H9 (cell line): ENCODE results near the gene DUS1L. TPM values are rescaled to one million over a fixed set of nuclear protein-coding genes. Genes with fewer than 3 reads are reported as not detected.
A peak's percentile ranks its signal among the peaks of the same experiment; 100 is the strongest.

ENCODE experiments used
- DNase-seq: peaks from one replicate; pipeline ENCODE4 v3.0.0-alpha.2; 2017
- H2AFZ ChIP-seq: one replicate; pipeline ENCODE4 v1.6.1; 2013; ENCODE audit warnings: mild to moderate bottlenecking, low read length, control low read depth, moderate library complexity
- H2AK5ac ChIP-seq: 2 replicates; pipeline ENCODE4 v1.6.1; 2013; ENCODE audit warnings: low read length, control low read depth, mixed read lengths; ENCODE audit not compliant: insufficient read length
- H2BK120ac ChIP-seq: one replicate; pipeline ENCODE4 v1.6.1; 2013; ENCODE audit warnings: low read depth, mild to moderate bottlenecking, low read length, control low read depth, inconsistent platforms; ENCODE audit not compliant: poor library complexity, severe bottlenecking
- H2BK12ac ChIP-seq: 2 replicates; pipeline ENCODE4 v1.6.1; 2013; ENCODE audit warnings: low read length, control low read depth, mixed read lengths, low read depth; ENCODE audit not compliant: insufficient read length
- H2BK15ac ChIP-seq: 2 replicates; pipeline ENCODE4 v1.6.1; 2013; ENCODE audit warnings: low read depth, low read length, control low read depth
- H2BK20ac ChIP-seq: one replicate; pipeline ENCODE4 v1.6.1; 2013; ENCODE audit warnings: low read depth, mild to moderate bottlenecking, low read length, control low read depth, inconsistent platforms; ENCODE audit not compliant: poor library complexity, severe bottlenecking
- H2BK5ac ChIP-seq: 2 replicates; pipeline ENCODE4 v1.6.1; 2013; ENCODE audit warnings: low read length, control low read depth, mixed read lengths; ENCODE audit not compliant: insufficient read length
- H3K14ac ChIP-seq: 2 replicates; pipeline ENCODE4 v1.6.1; 2013; ENCODE audit warnings: low read length, control low read depth; ENCODE audit not compliant: insufficient read depth
- H3K18ac ChIP-seq: 2 replicates; pipeline ENCODE4 v1.6.1; 2013; ENCODE audit warnings: low read depth, mild to moderate bottlenecking, mixed read lengths, low read length, control low read depth; ENCODE audit not compliant: insufficient read length
- H3K23ac ChIP-seq: 2 replicates; pipeline ENCODE4 v1.6.1; 2013; ENCODE audit warnings: low read length, control low read depth, mixed read lengths, low read depth; ENCODE audit not compliant: insufficient read length
- H3K23me2 ChIP-seq: 2 replicates; pipeline ENCODE4 v1.6.1; 2013; ENCODE audit warnings: low read depth, mild to moderate bottlenecking, mixed read lengths, low read length, control low read depth; ENCODE audit not compliant: insufficient read length, poor library complexity, severe bottlenecking
- H3K27ac ChIP-seq: 2 replicates; pipeline ENCODE4 v1.5.1; 2013; ENCODE audit warnings: low read length, control low read depth, mixed read lengths, low read depth; ENCODE audit not compliant: insufficient read length
- H3K27me3 ChIP-seq: 2 replicates; pipeline ENCODE4 v1.6.1; 2013; ENCODE audit warnings: low read length, control low read depth, inconsistent platforms; ENCODE audit not compliant: insufficient read depth
- H3K4ac ChIP-seq: 2 replicates; pipeline ENCODE4 v1.6.1; 2013; ENCODE audit warnings: low read depth, mild to moderate bottlenecking, control low read depth, inconsistent platforms, low read length, moderate library complexity
- H3K4me1 ChIP-seq: 2 replicates; pipeline ENCODE4 v1.6.1; 2013; ENCODE audit warnings: low read length, control low read depth, inconsistent platforms; ENCODE audit not compliant: insufficient read depth
- H3K4me2 ChIP-seq: 2 replicates; pipeline ENCODE4 v1.6.1; 2013; ENCODE audit warnings: low read length, control low read depth, mixed read lengths; ENCODE audit not compliant: insufficient read length, insufficient read depth
- H3K56ac ChIP-seq: 2 replicates; pipeline ENCODE4 v1.6.1; 2013; ENCODE audit warnings: low read depth, mild to moderate bottlenecking, mixed read lengths, low read length, control low read depth; ENCODE audit not compliant: insufficient read length
- H3K79me1 ChIP-seq: 2 replicates; pipeline ENCODE4 v1.6.1; 2013; ENCODE audit warnings: low read depth, mild to moderate bottlenecking, moderate library complexity, low read length, control low read depth, inconsistent platforms; ENCODE audit not compliant: insufficient read depth, poor library complexity, severe bottlenecking
- H3K79me2 ChIP-seq: 2 replicates; pipeline ENCODE4 v1.6.1; 2013; ENCODE audit warnings: low read length, control low read depth, inconsistent platforms; ENCODE audit not compliant: insufficient read depth
- H3K9ac ChIP-seq: 2 replicates; pipeline ENCODE4 v1.6.1; 2013; ENCODE audit warnings: low read length, control low read depth, mixed read lengths; ENCODE audit not compliant: insufficient read length; ENCODE audit errors: extremely low read depth
- H3K9me3 ChIP-seq: one replicate; pipeline ENCODE4 v1.6.1; 2013; ENCODE audit warnings: low read depth, low read length, inconsistent platforms; ENCODE audit not compliant: control insufficient read depth
- H3T11ph ChIP-seq: one replicate; pipeline ENCODE4 v1.6.1; 2013; ENCODE audit warnings: mild to moderate bottlenecking, low read length, control low read depth, inconsistent platforms
- H4K20me1 ChIP-seq: one replicate; pipeline ENCODE4 v1.6.1; 2013; ENCODE audit not compliant: control insufficient read depth, insufficient read length, insufficient read depth
- H4K5ac ChIP-seq: 2 replicates; pipeline ENCODE4 v1.6.1; 2013; ENCODE audit warnings: low read depth, mild to moderate bottlenecking, mixed read lengths, low read length, control low read depth; ENCODE audit not compliant: insufficient read length
- H4K8ac ChIP-seq: replicated peaks from 2 replicates; pipeline ENCODE4 v1.6.1; 2013; ENCODE audit warnings: low read length, control low read depth, mixed read lengths, low read depth; ENCODE audit not compliant: insufficient read length
- H4K91ac ChIP-seq: 2 replicates; pipeline ENCODE4 v1.6.1; 2013; ENCODE audit warnings: low read depth, mild to moderate bottlenecking, moderate library complexity, mixed read lengths, low read length, control low read depth; ENCODE audit not compliant: insufficient read length
- H3K27ac Mint-ChIP-seq, 3 experiments: 2 replicates in 2 of 3; 3 replicates in 1 of 3; pipeline ENCODE4 v1.8.0; 2020 to 2021; ENCODE audit warnings: mixed read lengths in 3 of 3, mild to moderate bottlenecking in 1 of 3, moderate library complexity in 1 of 3
- H3K27me3 Mint-ChIP-seq: 2 replicates; pipeline ENCODE4 v1.8.0; 2021; ENCODE audit warnings: low read depth, mild to moderate bottlenecking, moderate library complexity, mixed read lengths
- H3K36me3 Mint-ChIP-seq, 3 experiments: 2 replicates in 2 of 3; 3 replicates in 1 of 3; pipeline ENCODE4 v1.8.0; 2020 to 2021; ENCODE audit warnings: low read depth in 3 of 3, mixed read lengths in 3 of 3; ENCODE audit not compliant: insufficient read depth in 1 of 3
- H3K4me1 Mint-ChIP-seq, 2 experiments: 2 replicates each; pipeline ENCODE4 v1.8.0; 2020; ENCODE audit warnings: mixed read lengths in 2 of 2
- H3K4me3 Mint-ChIP-seq, 2 experiments: 2 replicates in 1 of 2; 3 replicates in 1 of 2; pipeline ENCODE4 v1.8.0; 2020 to 2021; ENCODE audit warnings: mild to moderate bottlenecking in 2 of 2, mixed read lengths in 2 of 2, moderate library complexity in 1 of 2
- H3K9me3 Mint-ChIP-seq, 2 experiments: 2 replicates in 1 of 2; 3 replicates in 1 of 2; pipeline ENCODE4 v1.8.0; 2020; ENCODE audit warnings: mild to moderate bottlenecking in 2 of 2, mixed read lengths in 2 of 2, moderate library complexity in 1 of 2
- WGBS: extraction: QIAGEN DNeasy Blood & Tissue Kit; methylation state at CpG from one replicate; pipeline ENCODE4 v1.1.7; 2013; ENCODE audit warnings: missing lambda C conversion rate, low lambda C conversion rate, mixed read lengths; ENCODE audit not compliant: insufficient read length; ENCODE audit errors: extremely low coverage; 5-methylcytosine and 5-hydroxymethylcytosine counted together
- total RNA-seq: library from RNA; stranded (reverse); gene quantifications from 2 replicates; pipeline ENCODE4 v1.2.1, GENCODE V29; 2021
- TF ChIP-seq, protein P1 (sequence below): fragments of 200-600 bp; sonication (generic); conservative IDR thresholded peaks from 3 replicates; pipeline ENCODE4 v1.8.0; 2021; ENCODE audit warnings: antibody characterized with exemption, mild to moderate bottlenecking

Gene DUS1L
- total RNA-seq, 1 experiment from 2014 or later = 103 TPM

- H3K4me3 Mint-ChIP-seq = 0 out of 5 replicates have a peak overlapping the region, but pooled peaks of 1 of the 2 experiments have one; percentile 35
- peaks cover 37 to 72% of the 10 kb centered on the region in 2 experiments for H3K4me1 Mint-ChIP-seq
Observed at GRCh38 chr17:82105417-82105881, 39.8 kb upstream of the DUS1L start.

More at GRCh38 chr17:82105417-82105881, 39.8 kb upstream of the DUS1L start:
- H4K8ac ChIP-seq = no peak overlapping the region
- H3K23me2 ChIP-seq = no peaks in the 10 kb centered on the region
- H4K5ac ChIP-seq = no peak overlapping the region
- H3K4me1 ChIP-seq = no peaks in the 10 kb centered on the region; the same call in 1 of the 2 replicates
- TF ChIP-seq, protein P1, sequence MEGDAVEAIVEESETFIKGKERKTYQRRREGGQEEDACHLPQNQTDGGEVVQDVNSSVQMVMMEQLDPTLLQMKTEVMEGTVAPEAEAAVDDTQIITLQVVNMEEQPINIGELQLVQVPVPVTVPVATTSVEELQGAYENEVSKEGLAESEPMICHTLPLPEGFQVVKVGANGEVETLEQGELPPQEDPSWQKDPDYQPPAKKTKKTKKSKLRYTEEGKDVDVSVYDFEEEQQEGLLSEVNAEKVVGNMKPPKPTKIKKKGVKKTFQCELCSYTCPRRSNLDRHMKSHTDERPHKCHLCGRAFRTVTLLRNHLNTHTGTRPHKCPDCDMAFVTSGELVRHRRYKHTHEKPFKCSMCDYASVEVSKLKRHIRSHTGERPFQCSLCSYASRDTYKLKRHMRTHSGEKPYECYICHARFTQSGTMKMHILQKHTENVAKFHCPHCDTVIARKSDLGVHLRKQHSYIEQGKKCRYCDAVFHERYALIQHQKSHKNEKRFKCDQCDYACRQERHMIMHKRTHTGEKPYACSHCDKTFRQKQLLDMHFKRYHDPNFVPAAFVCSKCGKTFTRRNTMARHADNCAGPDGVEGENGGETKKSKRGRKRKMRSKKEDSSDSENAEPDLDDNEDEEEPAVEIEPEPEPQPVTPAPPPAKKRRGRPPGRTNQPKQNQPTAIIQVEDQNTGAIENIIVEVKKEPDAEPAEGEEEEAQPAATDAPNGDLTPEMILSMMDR = no peak
- H2BK5ac ChIP-seq = no peak overlapping the region
- H2AFZ ChIP-seq = no peak overlapping the region
- no peak overlapping the region for H3K14ac ChIP-seq
- no peak overlapping the region for H4K91ac ChIP-seq
- no peak overlapping the region for H2AK5ac ChIP-seq
- no peaks in the 10 kb centered on the region for H3K9me3 ChIP-seq
- no peak overlapping the region for H3K56ac ChIP-seq
- no CpG with 5 or more reads among the region's 13 CpGs for WGBS
- Mint-ChIP-seq H3K27me3 (peaks cover 34% of the 10 kb centered on the region), H3K9me3 (peaks cover 0 to 9% of the 10 kb centered on the region in 2 experiments; a peak in 2 of 5 replicates), H3K36me3 (peaks cover 0 to 7% (median 0%) of the 10 kb centered on the region in 3 experiments; a peak in 3 of 7 replicates), H3K27ac (no peak overlapping the region)
- no peaks in the 10 kb centered on the region for H3K27me3 ChIP-seq
- H3K9ac ChIP-seq = no peak overlapping the region
- H3T11ph ChIP-seq = no peak overlapping the region
- H3K27ac ChIP-seq = no peak overlapping the region
- no peak overlapping the region for H3K23ac ChIP-seq
- H3K79me1 ChIP-seq = no peaks in the 10 kb centered on the region
- H3K18ac ChIP-seq = no peak overlapping the region
- H4K20me1 ChIP-seq = no peaks in the 10 kb centered on the region
- no peak overlapping the region for H2BK12ac ChIP-seq
- no peak overlapping the region for H3K4me2 ChIP-seq
- no peak overlapping the region for H3K4ac ChIP-seq
- DNase-seq = no peak
- no peak overlapping the region for H2BK20ac ChIP-seq
- H3K79me2 ChIP-seq = no peaks in the 10 kb centered on the region
- H2BK15ac ChIP-seq = no peak overlapping the region
- H2BK120ac ChIP-seq = no peak overlapping the region
